Adrenal gland (tissue), 19 donors: ENCODE data around the gene FAM47C. TPM values are rescaled to one million over a fixed set of nuclear protein-coding genes. Genes with fewer than 3 reads are reported as not detected.
"Not testable (repeated sequence)": the region's sequence is repeated elsewhere in the genome, so short reads cannot be mapped to it uniquely, and the experiment has no call there.

ENCODE experiments used
- DNase-seq, 7 donors: peaks; one replicate each; pipeline ENCODE4 v3.0.0-alpha.2; 2019 to 2020
- H3K27ac ChIP-seq, 5 donors: fragments of 200-600 bp; sonication (generic) in 4 of 5; 1 replicate in 3 of 5; 2 replicates in 2 of 5; pipeline versions ENCODE4 v1.5.1 to v1.8.0; 2016 to 2020; ENCODE audit warnings: mild to moderate bottlenecking in 1 of 5
- H3K27me3 ChIP-seq: fragments of 200-600 bp; 2 replicates; pipeline ENCODE4 v1.8.0; 2021
- H3K36me3 ChIP-seq, 2 donors: fragments of 200-600 bp; replicated peaks in 1 of 2; 1 replicate in 1 of 2; 2 replicates in 1 of 2; pipeline versions ENCODE4 v1.5.1 to v1.8.0; 2018 to 2022
- H3K4me1 ChIP-seq, 2 donors: fragments of 200-600 bp; replicated peaks in 1 of 2; 1 replicate in 1 of 2; 2 replicates in 1 of 2; pipeline versions ENCODE4 v1.5.1 to v1.8.0; 2018 to 2021
- H3K4me3 ChIP-seq, 4 donors: fragments of 200-600 bp; sonication (generic) in 3 of 4; one replicate each; pipeline ENCODE4 v1.5.1; 2016 to 2018
- H3K9me3 ChIP-seq, 3 donors: fragments of 200-600 bp; sonication (generic) in 1 of 3; replicated peaks in 1 of 3; 1 replicate in 2 of 3; 2 replicates in 1 of 3; pipeline versions ENCODE4 v1.5.1 to v1.8.0; 2016 to 2021
- CTCF ChIP-seq, 6 experiments: fragments of 450-650 bp in 4 of 6; fragments of 200-600 bp in 2 of 6; sonication (generic) in 1 of 6; IDR thresholded peaks; 1 replicate in 5 of 6; 2 replicates in 1 of 6; pipeline versions ENCODE4 v1.5.1 to v1.8.0; 2016 to 2021; ENCODE audit warnings: antibody characterized with exemption in 6 of 6, mild to moderate bottlenecking in 2 of 6, moderate library complexity in 1 of 6
- POLR2A ChIP-seq, 2 donors: fragments of 450-650 bp; IDR thresholded peaks; one replicate each; pipeline ENCODE4 v1.6.1; 2017; ENCODE audit warnings: antibody characterized with exemption in 2 of 2, mild to moderate bottlenecking in 2 of 2, moderate library complexity in 1 of 2
- WGBS, 4 donors: extraction: QIAGEN DNeasy Blood & Tissue Kit in 2 of 4; methylation state at CpG; one replicate each; pipeline versions ENCODE4 v1.1.5 to v1.1.7; 2013 to 2017; 5-methylcytosine and 5-hydroxymethylcytosine counted together
- intact Hi-C, 2 donors: fragments of 100-400 bp; cut with DNase I; formaldehyde crosslinking; loops; one replicate each; pipeline versions ENCODE4 v1.14.1 to v1.15.0; 2022 to 2023
- long read RNA-seq, 10 donors: library from polyadenylated mRNA in 3 of 10; unstranded in 2 of 10; stranded (forward) in 1 of 10; transcript quantifications; one replicate each; pipeline ENCODE4 v2.0.0 and lab custom pipeline, GENCODE V29; 2021 to 2026
- polyA plus RNA-seq, 3 donors: library from polyadenylated mRNA; stranded (reverse); fragments of 200-250 nt in 2 of 3; fragments of 350-450 nt in 1 of 3; fragmentation: Illumina TruSeq in 1 of 3; extraction: RNeasy Lipid Tissue Mini Kit (QIAGEN cat#74804) in 1 of 3; gene quantifications; one replicate each; pipeline ENCODE4 v1.2.3, GENCODE V29; 2013 to 2014
- total RNA-seq, 9 donors: library from RNA; depleted of rRNA in 4 of 9; stranded (reverse); fragments of >200 nt in 4 of 9; fragments of 120-200 nt in 1 of 9; fragmentation: NEBNext Ultra II Directional in 1 of 9; extraction: Animal tissue kit (Norgen Biotek cat#: 25700) in 1 of 9; gene quantifications; one replicate each; pipeline versions ENCODE4 v1.1.0 to v1.2.4, GENCODE V29; 2013 to 2023
- donor health status: healthy with polysubstance abuse.
- donor health status: Bipolar disorder and iron deficiency.
- donor health status: DM: yes; HTN: yes; CAD: no.
- donor health status: DM: no; HTN: no; CAD: no.
- donor health status: DM: no; HTN: no; CAD: no.
- donor health status: DM: yes; HTN: yes; CAD: no.

Gene FAM47C
- under 1 TPM in 1 of 9 donors, not detected in 8; under 0.01 TPM for total RNA-seq
- polyA plus RNA-seq = not detected
- long read RNA-seq, donor 1 = 0 reads
- long read RNA-seq, donor 2 = 0 reads
- long read RNA-seq, donor 3 = 0 reads
- long read RNA-seq, donor 4 = 0 reads
- long read RNA-seq, donor 5 = 0 reads
- long read RNA-seq, donor 6 = 0 reads
- long read RNA-seq, donor 7 = 0 reads
- long read RNA-seq, donor 8 = 0 reads
- long read RNA-seq, donor 9 = 0 reads
- long read RNA-seq, donor 10 = 0 reads

DNA sequence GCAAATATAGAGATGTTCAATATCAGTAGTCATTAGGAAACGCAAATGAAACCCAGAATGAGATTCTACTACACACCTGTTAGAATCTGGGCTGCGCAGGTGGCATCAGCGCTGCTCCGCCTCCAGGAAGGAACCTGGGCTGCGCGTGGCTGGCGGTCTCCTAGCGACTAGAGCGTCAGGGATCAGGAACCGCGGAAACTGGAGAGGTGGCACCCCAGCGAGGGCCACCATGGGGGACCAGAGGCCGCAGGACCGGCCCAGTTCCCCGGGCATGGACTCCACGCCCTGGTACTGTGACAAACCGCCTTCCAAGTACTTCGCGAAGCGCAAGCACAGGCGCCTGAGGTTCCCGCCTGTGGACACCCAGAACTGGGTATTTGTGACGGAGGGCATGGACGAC, at the start of gene FAM47C:
FAM47C (plus strand) TSS at position 185 of the 400 bp plus-strand sequence; CDS start at position 230, 45 bp downstream.
- H3K9me3 ChIP-seq, H3K36me3 ChIP-seq, DNase-seq, H3K27me3 ChIP-seq, H3K4me1 ChIP-seq, H3K4me3 ChIP-seq, H3K27ac ChIP-seq, intact Hi-C loops: not testable (repeated sequence)
- WGBS, 4 donors = 61 to 86% (median 76%) methylated on average over 4 to 24 of the region's 24 CpGs

DNA sequence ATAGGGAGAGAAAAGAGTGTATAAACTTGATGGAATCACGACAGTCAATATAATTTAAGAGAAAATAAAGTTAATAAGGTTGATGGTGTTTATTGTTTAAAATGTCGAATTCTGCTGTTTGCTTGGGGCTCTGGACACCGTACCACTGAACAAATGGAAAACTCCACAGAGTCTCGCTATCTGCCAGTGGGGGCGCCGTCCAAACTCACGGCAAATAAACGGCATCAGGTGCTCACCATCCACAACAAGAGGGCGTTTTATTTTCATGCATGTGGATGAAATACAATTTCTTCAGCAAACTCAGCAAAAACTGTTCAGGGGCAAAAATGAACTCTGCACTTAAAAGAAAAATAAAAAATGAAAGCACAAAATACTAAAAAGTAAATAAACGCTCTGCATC, 46.6 kb upstream of the FAM47C start:
- no peak for DNase-seq
- TF ChIP-seq POLR2A (IDR thresholded peaks at IDR 0.05) (no peak), CTCF (IDR thresholded peaks at IDR 0.05) (no peak)
- intact Hi-C loops = no loop called here
- Histone ChIP-seq H3K9me3 (no peaks in the 10 kb centered on the region), H3K4me3 (no peak overlapping the region), H3K27ac (no peak overlapping the region), H3K27me3 (peaks cover 17% of the 10 kb centered on the region), H3K4me1 (no peaks in the 10 kb centered on the region), H3K36me3 (no peaks in the 10 kb centered on the region)
- 49 to 55% (median 53%) methylated on average over 10 of the region's 10 CpGs for WGBS, 4 donors

GRCh38 chrX:36963069-36963808, 44.9 kb upstream of the FAM47C start:
- Histone ChIP-seq H3K4me3 (no peak overlapping the region), H3K27ac (no peak overlapping the region), H3K36me3 (no peaks in the 10 kb centered on the region), H3K9me3 (no peaks in the 10 kb centered on the region), H3K4me1 (no peaks in the 10 kb centered on the region), H3K27me3 (peaks cover 2% of the 10 kb centered on the region)
- TF ChIP-seq CTCF (IDR thresholded peaks at IDR 0.05) = no peak
- TF ChIP-seq POLR2A (IDR thresholded peaks at IDR 0.05) = no peak
- DNase-seq = no peak
- intact Hi-C loops = no loop called here
- 10 to 56% (median 42%) methylated on average over 4 to 61 of the region's 63 CpGs for WGBS, 4 donors

DNA sequence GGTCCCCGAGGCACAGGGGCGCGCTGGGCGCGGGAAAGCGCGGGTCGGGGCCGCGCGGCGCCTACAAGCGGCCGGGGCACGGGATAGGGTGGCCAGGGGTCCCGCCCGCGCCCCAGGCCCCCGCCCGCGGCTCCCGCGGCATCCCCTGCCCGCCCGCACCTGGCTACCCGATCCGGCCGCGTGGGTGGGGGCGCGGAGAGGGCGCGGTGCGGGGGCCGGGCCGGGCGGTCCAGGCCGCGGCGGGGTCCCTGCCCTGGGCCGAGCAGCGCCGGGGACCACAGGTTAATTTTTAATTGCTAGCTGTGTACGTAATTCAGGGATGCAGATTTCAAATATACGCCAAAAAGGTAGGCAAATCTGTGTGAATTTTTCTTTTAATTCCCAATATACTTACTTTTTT, 44.3 kb upstream of the FAM47C start:
- no peak overlapping the region for H3K27ac ChIP-seq
- H3K4me3 ChIP-seq = no peak overlapping the region
- intact Hi-C loops = no loop called here
- H3K27me3 ChIP-seq = no peaks in the 10 kb centered on the region
- TF ChIP-seq POLR2A (IDR thresholded peaks at IDR 0.05) (no peak), CTCF (IDR thresholded peaks at IDR 0.05) (no peak)
- H3K9me3 ChIP-seq = no peaks in the 10 kb centered on the region
- no peaks in the 10 kb centered on the region for H3K36me3 ChIP-seq
- H3K4me1 ChIP-seq = no peaks in the 10 kb centered on the region
- WGBS, 4 donors = 6 to 40% (median 24%) methylated on average over 5 to 45 of the region's 45 CpGs
- DNase-seq = no peak

DNA sequence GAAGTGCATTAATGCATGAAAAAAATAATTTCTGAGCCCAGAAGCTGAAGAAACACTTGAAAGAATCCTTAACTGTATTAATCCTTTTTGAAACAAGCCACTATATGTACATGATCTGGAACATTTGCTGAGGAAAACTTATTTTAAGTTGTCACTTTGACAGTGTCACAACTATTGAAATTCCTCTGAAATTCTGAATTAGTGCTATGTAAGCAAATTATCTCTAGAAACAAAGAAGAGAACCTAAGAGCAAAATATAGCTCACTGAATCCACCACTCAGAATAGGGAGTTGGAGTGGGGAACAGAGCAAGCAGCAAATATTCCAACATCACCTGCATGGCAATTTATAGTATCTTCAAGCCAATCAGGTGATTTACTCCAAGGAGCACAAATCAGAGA, 34.6 kb upstream of the FAM47C start:
- no peak for DNase-seq
- no peaks in the 10 kb centered on the region for H3K9me3 ChIP-seq
- intact Hi-C loops = no loop called here
- H3K27me3 ChIP-seq = peaks cover 23% of the 10 kb centered on the region
- TF ChIP-seq POLR2A (IDR thresholded peaks at IDR 0.05) (no peak), CTCF (IDR thresholded peaks at IDR 0.05) (no peak)
- H3K27ac ChIP-seq = no peak overlapping the region
- H3K36me3 ChIP-seq = no peaks in the 10 kb centered on the region
- no peak overlapping the region for H3K4me3 ChIP-seq
- no peaks in the 10 kb centered on the region for H3K4me1 ChIP-seq
